Measurements from ENCODE around the gene RDX.
"Not testable (repeated sequence)": the region's sequence is repeated elsewhere in the genome, so short reads cannot be mapped to it uniquely, and the experiment has no call there.

The RDX gene

GRCh38 chr11:110199184-110199981, 97.0 kb downstream of the RDX start:
- no peak for DNase-seq

DNA sequence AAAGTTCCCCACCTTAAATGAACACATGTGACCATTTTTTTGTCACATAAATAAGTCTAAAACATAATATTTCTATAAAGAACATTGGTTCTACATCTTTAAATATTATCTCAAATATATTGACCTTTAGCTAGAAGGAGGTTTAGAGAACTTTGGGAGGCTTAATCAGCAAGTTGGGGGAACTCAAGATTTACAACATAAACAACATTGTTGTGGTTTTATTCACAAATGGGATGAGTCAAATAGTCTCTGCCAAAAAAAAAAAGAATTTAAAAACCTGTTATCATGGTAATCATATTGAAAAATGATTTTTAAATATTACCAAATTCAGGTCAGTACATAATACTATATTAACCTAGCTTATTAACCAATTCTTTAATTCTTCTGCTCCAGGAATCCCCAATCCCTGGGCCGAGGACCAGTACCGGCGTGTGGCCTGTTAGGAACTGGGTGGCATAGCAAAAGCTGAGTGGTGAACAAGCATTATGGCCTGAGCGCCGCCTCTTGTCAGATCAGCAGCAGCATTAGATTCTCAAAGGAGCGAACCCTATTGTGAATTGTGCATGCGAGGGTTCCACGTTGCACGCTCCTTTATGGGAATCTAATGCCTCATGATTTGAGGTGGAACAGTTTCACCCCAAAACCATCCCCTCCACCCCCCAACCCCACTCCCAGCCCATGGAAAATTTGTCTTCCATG, 98.2 kb downstream of the RDX start:
- no peak for DNase-seq

DNA sequence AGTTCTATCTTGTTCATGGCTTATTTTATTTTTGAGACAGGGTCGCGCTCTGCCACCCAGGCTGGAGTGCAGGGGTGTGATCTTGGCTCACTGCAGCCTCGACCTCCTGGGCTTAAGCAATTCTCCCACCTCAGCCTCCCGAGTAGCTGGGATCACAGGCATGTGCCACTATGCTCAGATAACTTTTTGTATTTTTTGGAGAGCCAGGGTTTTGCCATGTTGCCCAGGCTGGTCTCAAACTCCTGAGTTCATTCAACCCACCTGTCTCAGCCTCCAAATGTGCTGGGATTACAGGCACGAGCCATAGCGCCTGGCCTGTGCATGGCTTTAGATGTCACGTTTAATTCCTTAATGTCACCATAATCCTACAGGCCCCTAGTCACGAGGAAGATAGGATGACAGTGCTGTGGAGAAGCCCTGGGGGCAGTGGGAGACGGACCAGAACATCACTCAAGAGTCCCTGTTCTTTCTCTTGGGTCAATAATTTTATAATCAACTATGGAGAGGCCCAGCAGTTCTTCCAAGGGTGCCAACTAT, 99.5 kb downstream of the RDX start:
- no peak for DNase-seq

DNA sequence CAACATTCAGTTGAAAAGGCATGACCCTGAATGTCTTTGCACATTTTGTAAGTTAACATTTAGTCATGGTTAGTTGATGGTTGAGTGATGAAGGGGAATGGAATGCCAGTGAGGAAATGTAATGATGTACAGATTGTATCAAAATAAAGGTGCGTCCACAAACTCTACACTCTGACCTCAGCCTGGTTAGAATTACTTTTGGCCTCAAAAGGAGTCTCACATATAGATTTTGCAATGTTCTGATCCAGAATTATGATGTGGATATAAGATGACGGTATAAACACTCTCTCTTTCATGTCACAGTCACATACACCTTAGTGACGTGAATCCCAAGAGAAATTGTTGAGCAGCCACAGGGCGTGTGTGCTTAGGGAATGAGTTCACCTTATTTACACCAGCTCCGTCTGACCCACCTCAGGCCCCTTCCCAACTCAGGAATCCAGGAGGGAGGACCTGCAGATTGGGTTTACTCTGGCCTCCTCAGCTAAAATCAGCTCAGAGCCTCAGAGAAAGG, 100.1 kb downstream of the RDX start:
- DNase-seq = no peak

DNA sequence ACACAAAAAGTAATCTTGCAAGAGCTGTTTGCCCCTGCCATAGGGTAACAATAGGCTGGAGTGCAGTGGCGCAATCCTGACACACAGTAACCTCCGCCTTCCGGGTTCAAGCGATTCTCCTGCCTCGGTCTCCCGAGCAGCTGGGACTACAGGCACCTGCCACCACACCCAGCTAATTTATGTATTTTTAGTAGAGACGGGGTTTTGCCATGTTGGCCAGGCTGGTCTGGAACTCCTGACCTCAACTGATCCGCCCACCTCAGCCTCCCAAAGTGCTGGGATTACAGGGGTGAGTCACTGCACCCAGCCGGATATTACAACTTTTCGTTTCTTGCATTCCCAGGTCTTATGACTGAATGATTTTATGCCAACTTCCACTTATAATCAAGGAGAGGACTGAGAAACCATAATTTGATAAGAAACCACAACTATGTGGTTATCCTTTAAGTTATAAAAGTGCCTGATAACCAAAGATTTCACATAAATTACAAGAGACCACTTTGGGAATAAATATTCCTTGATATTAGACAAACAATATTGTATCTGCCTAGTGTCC, 102.1 kb downstream of the RDX start:
- DNase-seq = not testable (repeated sequence)

DNA sequence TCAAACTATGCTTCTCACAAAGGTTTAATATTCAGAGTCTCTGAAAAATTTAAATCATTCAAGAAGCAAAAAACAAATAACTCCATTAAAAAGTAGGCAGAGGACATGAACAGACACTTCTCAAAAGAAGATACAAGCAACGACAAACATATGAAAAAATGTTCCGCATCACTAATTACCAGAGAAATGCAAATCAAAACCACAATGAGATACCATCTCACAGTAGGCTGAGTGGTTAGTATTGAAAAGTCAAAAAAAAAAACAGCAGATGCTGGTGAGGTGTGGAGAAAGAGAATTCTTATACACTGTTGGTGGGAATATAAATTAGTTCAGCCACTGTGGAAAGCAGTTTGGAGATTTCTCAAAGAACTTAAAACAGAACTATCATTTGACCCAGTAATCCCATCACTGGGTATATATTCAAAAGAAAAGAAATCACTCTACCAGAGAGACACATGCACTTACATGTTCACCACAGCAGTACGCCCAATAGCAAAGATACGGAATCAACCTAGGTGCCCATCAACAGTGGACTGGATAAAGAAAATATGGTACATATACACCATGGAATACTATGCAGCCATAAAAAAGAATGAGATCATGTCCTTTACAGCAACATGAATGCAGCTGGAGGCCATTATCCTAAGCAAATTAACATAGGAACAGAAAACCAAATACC, 103.7 kb downstream of the RDX start:
- DNase-seq = not testable (repeated sequence)

GRCh38 chr11:110190885-110191284, 105.5 kb downstream of the RDX start:
- DNase-seq = no peak

GRCh38 chr11:110187731-110188130, 108.7 kb downstream of the RDX start:
- DNase-seq = no peak

DNA sequence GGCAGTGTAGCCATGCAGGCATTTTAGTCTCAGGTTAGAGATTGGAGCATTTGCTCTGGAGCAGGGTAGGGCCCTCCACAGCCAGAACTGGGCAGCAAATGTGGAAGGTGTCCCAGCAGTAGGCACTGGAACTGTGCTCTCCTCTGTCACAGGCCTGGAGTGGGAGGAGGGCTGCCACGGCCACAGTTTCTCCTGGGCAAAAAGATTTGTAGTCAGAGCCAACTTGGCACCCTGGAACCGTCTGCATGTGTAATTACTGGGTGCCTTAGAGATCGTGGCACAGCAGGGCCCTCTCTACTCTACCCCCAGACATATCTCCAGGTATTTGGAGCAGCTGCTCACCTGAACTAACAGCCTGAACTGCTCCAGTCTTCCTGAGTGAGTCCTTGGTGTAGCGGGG, 109.5 kb downstream of the RDX start:
- no peak for DNase-seq

- no peak for DNase-seq
Observed at GRCh38 chr11:110186456-110186855, 110.0 kb downstream of the RDX start.

DNA sequence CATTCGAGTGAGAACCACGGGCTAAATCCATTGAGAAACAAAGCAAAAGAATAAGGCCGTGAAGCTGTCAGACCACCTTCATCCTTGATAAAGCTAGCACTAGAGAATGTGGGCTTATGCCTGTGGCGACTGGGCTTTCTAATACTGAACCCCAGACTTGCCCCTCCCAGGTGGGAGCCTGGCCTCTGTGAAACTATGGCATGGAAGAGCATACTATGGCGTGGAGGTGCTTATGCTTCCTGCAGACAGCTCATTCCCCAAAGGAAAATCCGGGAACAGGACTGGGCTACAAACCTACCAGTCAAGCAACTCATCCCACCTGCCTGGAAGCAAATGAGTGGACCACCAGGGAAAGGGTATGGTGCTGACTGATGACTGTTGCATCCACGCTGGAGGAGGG, 110.8 kb downstream of the RDX start:
- no peak for DNase-seq

- peak; percentile 6 for DNase-seq
Observed at GRCh38 chr11:110185121-110185591, 111.3 kb downstream of the RDX start.

GRCh38 chr11:110184456-110184855, 112.0 kb downstream of the RDX start:
- DNase-seq = no peak

DNA sequence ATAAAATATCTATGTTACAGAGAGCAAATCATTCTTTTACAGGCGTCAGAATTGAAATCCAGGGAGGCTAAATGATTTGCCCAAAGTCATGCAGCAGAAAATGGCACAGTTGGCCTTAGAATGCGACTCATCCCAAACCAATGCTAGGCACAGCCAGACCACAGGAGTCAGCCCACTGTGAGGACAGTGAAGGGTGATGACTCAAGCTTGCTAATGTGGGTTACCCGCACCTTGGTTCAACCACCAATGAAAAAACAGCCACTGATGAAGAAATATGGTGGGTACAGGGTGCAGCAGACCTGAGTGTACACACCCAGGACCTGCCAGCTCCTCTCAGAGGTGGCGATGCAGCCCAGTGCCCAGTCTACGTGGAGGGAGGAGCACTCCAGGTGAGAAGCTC, 113.5 kb downstream of the RDX start:
- DNase-seq = no peak

GRCh38 chr11:110179064-110179463, 117.3 kb downstream of the RDX start:
- DNase-seq = no peak

GRCh38 chr11:110177086-110177456, 119.3 kb downstream of the RDX start:
- DNase-seq = no peak

DNA sequence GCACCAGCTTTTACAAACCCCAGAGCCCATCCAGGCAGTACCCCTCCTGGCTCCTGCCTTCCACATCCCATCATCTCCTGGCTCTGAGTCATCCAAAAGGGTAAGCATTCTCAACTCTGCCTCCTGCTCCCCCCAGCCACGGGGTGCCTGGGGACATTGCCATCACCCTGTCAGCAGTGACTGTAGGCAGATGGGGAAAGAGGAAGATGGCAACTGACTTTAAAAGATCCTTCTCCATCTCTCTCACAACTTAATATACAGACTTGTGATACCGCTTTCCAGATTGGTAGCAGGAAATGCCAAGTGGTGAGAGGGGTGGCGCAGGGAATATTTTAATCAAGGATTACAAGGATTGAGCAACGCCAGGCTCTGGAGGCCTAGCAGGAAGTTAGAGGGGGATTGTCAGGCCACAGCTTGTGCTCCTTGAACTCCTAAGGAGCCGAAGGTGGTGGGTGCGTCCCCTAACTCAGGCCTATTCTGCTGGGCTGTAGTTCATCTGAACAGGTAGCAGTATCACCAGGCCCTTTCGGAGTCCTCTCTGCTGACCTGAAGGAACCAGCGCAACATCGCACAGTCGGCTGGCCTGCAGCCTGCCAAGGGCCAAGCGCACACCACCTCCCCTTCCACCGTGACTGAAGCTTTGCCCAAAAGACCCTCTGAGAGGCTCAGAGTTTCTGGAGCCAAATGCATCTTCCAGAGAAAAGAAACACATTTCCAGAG, 119.9 kb downstream of the RDX start:
- DNase-seq = no peak

- DNase-seq = no peak
Observed at GRCh38 chr11:110174645-110175310, 121.6 kb downstream of the RDX start.

DNA sequence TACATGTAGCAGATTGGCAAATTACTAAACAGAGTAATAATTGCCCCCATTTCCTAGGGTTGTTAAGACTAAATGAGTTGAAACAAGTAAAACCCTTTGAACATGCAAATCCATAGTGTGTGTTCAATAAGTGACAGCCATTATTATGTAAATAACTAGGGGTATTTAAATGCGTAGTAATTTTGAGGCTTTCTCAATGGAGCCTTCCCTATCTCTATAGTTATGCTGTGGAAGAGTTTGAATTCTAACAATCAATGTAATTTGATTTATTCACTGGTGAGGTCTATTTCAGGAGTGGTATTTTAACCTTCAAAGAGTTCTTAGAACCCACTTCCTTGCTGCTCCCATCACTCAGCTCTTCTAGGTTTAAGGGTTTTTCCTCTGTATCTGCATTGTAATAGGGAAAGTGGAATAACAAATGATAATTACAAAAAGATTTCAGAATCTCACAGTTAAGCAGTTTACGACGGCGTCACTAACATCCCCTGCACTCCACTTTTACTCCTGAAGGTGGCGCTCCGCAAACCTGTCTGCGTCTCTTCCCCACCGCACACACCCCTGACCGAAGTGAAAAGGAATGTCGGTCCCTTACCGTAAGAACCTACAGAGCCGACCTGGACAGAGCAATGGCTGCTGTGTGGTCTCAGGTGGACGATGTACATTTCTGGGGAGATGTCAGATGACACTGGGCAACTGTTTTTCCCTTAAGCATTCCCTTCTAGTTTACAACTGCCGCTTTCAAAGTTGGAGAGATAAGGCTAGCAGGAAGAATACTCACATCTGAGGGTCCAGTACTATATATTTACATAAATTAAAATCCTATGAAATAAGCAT, 122.4 kb downstream of the RDX start:
- DNase-seq = peak; percentile 5

- DNase-seq = no peak
Observed at GRCh38 chr11:110172468-110173065, 123.8 kb downstream of the RDX start.
